ENCODE data around the gene EDN2.

The EDN2 gene

DNA sequence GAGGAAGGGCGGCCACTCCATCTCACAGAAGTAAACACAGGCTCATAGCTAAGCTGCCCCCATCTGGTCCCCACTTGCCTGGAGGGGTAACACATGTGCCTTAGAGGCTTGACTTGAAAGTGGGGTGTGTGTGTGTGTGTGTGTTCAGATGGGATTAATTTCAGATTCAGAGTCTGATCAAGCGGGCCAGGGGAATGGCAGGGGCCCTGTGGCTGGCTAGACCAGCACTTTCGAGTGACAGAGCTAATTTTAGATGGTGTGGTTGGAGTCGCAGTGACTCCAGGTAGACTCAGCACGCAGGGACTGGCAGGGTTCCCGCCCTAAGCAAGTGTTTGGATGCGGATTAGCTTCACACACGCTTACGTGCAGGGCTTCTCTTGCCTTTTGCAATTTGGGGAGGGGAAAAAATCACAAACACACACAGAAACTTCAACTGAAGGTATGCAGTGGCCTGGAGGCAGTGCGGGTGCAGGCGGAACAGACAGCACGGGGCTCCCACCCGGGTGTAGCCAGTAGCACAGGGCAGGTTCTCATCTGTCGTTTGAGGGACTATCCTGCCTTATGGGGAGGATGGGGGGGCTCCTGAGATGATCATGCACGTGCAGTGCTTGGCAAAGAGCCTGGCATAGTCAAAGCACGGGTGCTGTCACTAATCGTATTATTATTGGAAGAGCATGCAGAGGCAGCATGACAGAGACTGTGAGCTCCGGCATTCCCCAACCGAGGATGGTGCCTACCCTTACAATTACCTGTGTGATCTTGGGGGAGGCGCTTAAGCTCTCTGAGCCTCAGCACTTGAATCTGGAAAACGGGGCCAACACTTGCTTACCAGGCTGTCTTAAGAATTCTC is 1.3 kb downstream of the EDN2 start:
- no peak for DNase-seq (ENCODE audit: low read depth)

DNA sequence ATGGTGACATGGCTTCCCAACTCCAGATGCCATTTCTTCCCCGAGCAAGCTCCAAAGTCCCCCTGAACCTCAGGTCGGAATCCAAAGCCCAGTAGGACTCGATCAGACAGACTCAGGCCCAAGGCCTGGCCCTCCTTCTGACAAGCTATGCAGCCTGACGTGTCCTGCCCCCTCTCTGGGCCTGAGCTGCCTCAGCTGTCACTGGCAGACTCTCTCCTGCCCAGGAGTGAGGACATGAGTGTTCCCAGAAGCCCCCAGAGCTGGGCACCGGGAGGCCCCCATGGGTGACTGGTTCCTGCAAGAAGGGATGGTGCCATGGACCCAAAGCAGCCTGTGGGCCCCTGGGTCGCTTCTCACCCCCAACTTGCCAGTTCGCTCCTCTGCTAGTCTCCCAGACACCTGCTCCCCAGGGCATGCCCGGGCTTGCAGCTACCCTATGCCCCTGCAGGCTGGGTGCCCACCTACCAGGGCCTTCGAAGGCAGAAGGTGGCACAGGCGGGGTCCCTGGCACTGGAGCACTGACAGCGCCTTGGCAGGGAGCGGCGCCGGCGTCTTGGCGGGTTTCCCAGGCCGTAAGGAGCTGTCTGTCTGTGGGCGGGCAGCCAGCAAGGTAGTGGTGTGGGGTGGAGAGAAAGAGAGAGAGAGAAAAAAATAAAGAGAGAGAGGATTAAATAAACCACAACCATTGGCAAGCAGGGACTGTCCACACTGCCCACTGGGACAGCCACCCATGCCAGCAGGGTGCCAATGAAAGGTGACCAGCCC is 2.3 kb downstream of the EDN2 start:
- no peak for DNase-seq (ENCODE audit: low read depth)

DNA sequence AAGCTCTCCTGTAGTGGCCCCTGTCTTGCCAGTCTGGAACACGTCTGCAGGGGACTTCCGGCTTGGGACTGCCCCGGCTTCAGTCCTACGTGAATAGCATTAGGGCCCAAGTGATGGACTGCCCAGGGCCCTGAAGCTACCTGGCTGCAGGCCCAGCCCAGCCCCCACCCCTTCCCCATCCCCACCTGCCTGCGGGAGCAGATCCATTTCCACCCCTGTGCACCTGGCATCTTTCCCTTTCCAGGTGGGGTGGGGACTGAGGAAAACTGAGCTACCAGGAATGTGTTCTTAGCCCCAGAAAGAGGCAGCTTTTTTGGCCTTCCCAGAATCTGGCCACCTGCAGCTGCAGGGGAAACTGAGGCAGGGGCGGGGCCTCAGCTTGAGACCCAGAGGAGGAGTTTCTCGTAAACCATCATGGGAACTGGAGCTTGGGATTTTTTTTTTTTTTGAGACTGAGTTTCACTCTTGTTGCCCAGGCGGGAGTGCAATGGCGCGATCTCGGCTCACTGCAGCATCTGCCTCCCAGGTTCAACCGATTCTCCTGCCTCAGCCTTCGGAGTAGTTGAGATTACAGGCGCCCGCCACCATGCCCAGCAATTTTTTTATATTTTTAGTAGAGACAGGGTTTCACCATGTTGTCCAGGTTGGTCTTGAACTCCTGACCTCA is 3.2 kb downstream of the EDN2 start:
- no peak for DNase-seq (ENCODE audit: low read depth)

DNA sequence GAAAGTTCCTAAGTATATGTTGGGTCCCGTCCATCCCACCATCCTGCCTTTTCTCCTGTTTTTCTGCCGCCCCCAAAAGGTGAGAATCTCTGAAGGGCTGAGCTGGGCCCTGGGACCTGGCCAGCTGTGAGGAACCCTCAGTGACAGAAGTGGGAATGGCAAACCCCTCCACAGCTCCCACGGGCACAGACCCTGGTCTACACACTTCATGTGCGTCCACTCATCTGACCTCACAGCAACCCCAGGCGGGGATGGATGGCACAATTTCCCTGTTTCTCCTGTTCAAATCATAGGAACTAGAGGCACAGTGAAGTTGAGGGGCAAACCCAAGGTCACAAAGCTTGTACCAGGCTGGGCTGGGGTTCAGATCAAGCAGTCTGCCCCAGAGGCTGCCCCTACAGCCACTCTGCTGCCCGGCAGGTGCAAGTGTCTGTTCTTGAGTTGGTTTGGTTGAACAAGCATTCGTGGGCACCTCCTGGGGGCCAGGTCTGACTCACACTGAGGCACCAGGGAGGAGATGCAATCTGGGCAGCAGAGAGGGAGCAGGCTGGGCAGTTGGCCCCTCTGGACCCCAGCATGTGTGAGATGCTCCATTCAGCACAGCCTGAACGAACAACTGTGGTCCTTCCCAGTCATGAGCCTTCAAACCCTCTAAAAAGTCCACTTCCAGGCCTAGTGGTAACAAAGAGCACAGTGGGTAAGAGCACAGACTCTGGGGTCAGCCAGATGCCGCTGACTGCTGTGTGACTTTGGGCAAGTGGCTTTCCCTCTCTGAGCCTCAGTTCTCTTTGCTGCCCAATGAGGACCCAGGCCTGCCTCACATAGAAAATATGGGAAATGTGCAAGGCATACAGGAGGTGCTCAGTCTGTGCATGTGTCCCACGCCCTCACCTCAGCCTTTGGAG is 4.0 kb downstream of the EDN2 start:
- no peak for DNase-seq (ENCODE audit: low read depth)

DNA sequence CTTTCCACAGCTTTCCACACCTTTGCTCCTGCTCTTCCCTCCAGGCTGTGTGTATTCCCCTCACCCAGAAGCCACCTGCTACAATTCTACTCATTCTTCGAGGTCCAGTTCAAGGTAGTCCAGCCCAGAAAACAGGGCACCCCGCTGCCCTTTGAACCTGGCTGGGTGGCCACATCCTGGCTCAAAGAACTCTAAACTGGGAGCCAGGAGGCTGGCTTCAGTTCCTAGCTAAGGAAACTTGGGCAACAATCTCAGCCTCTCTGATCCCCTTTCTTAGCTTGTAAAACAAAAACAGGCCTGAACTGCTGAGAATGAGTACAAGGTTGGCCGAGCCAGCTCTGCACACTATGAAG is 4.7 kb downstream of the EDN2 start:
- no peak for DNase-seq (ENCODE audit: low read depth)

DNA sequence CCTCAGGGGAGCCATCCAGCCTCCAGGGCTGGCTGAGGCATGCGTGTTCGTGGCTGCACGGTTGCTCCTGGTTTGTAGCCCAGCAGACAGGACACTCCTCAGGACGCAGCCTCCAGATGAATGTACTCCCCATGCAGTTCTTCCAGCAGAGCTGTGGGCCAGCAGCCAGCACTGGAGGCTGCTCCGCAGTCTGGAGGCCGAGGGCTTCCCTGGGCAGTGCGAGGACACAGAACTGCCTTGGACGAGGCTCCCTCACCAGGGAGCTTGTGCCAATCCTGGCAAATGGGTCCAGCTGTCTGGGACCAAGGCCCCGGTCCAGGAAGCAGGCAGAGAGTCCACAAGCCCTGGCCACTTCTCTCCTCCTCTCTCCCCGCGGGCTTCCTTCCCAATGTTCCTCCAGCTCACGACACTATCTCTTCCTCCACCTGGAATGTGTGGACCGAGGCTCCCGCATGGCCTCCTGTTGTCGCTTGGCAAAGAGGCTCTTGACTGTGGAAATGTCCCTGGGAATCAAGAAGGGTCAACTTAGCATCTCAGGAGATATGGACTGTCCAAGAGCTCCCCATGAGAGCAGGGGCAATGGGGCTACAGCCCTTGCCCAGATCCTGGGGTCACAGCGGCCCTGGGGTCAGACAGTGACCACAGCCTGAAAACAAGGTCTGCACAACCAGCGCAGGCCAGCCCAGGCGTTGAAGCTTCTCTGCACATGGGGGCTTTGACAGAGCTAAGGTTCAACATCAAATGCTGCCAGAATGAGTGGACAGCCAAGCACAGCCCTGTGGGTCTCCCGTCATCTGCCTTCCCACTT is 5.3 kb downstream of the EDN2 start:
- no peak for DNase-seq (ENCODE audit: low read depth)

DNA sequence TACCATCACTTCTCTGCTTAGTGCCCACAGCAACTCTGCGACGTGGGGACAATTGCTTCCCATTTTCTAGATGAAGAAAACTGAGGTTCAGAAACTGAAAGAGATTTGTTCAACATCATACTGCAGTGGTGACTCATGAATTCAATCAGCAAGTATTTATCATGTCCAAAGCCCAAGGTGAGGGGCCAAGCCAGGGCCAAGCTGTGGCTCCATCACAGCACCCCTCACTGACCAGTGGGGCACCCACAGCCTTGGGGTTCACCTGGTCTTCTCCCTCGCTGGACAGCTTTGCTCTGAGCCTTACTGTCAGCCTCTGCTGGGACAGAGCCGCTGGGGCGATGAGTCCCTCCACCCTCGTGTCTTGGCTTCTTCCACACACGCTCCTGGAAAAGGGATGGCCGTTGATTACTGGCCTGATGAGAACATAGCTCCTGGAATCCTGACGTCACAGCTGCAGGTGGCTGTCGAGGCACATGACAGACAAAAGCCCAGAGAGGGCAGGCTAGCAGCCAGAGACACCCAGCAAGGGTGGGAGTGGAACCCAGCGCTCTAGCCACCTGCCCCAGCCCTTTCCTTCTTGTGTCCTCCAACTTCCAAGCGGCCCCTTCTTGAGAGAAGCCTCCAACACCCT is 6.2 kb downstream of the EDN2 start:
- no peak for DNase-seq (ENCODE audit: low read depth)

DNA sequence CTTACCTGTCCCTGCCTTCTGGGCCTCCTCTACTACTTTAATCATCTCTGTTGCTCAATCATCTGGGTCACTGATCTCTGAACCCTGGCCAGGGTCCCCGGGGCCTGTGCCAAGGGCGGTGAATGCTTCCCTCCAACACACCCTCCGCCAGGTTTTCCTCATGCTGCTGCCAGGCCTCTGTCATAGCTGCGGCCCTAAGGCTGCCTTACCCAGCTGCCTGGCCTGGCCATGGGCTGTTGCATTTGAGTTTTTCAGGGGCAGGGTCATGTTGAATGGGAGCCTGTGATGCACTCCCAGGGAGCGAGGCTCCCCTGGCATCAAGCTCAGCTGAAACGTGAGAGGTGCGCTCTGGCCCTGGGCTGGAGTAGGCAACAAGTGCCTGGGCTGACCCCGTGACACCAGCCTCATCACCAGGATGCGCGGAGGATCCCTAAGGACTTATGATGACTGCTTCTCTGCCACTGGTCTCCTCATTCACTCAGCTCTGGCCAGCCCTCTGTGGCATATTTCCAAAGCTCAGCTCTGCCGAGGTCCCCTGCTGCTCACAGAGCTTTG is 7.6 kb downstream of the EDN2 start:
- DNase-seq (ENCODE audit: low read depth) = no peak

DNA sequence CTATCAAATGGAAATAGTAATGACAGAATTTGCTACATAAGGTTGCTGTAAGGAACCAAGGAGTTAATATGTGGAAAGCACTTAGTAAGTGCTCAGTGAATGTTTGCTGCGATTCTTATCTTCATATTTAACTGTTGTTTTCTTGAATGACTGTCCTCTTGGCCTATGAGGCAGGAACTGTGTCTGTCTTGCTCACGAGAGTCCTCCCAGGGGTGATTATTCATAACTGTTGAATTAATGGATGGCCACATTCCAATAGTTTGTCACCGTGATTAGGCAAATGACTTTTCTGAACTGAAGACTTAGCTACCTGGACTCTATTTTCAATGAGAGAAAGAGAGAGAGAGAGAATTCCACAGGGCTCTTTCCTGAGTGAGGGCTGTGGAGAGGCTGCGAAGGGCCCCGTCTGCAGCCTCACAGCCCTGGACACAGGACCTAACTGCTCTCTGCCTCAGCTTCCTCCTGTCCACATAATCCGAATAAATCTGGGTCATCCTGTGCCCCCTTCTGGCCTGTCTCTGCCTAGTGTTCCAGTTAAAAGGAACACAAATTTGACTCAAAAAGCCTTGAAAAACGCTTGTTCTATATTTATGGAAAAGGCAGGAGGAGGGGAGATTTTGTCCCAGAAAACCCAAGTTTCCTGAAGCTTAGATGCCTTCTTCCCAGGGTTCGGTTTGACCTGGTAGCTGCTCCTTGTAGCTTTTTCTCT is 8.5 kb downstream of the EDN2 start:
- no peak for DNase-seq (ENCODE audit: low read depth)

DNA sequence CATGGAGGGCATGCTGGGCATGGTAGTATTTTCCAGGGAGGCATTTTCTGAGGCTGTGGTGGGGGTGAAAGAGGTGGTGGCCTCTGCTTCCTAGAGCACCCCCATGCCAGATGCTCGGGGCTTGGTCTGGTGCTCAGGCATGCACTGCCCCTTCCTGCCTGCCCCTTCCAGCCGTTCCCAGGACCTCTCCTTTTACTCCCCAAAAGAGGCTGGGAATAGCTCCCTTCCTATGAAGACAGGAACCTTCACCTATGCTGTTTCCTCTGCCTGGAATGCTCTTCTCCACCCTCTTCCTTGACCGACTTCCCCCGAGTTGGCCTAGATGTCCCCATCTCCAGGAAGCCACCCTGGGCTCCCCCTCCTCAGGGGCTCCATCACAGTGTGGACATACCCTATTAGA is 9.1 kb downstream of the EDN2 start:
- no peak for DNase-seq (ENCODE audit: low read depth)

DNA sequence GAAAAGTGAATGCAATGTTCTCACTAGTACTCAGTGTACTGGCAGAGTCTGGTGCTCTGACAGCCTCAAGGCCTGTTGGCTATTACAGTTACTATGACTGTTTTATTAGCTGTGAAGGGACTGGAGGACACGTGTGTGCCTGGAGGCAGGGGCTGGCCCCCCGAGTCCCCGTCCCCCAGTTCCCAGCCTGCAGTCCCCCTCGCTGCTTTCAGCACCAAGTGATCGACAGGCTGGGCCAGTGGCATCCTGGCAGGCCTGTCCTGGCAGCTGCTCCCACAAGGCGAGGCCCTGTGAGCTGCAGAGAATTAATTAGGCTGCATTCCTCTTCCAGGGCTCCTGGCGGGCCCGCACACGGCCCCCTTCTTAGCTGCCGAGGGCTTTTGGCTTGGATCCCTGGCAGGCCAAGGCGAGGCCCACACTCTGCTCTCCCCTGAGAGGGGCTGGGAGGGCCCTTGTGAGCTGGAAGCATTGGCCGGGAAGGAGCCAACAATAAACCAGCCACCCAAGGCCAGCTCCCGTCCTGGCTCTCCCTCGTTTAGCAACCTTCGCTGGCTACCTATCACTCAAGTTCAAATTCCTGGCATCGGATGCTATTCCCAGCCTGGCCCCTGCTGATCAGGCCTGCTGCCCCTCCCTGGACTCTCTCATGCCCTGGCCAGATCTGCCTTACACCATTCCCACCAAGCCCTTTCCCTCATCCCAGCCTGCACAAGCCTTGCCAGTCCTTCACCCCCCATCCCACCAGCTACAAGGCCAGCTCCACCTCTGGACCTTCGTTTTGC is 9.8 kb downstream of the EDN2 start:
- DNase-seq (ENCODE audit: low read depth) = no peak

DNA sequence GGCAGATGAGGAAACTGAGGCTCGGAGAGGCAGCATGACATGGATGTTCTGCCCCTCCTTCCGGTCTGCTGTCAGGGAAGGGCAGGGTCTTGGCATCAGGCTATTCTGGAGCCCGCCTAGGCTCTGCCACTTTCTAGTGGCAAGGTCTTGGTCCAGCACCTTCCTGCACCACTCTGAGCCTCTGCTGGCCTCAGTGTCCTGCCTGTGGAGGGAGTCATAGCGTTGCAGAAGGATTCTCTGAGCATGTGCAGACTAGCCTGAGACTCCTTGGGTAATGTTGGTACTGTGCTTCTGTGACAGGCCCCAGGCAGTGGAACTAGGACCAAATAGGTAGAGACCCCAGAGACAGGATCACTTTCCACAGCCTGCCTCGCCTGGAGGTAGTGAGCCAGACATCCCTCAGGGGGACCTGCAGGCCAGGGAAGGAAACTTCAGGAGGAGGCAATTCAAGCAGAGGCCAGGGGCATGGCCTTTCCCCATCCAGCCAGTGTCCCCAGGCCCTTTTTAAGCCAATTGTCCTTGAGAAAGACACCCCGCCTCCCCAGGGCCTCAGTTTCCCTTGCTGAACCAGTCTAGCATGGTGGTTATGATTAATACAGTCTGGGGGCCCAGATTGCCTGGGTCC is 10.6 kb downstream of the EDN2 start:
- no peak for DNase-seq (ENCODE audit: low read depth)

DNA sequence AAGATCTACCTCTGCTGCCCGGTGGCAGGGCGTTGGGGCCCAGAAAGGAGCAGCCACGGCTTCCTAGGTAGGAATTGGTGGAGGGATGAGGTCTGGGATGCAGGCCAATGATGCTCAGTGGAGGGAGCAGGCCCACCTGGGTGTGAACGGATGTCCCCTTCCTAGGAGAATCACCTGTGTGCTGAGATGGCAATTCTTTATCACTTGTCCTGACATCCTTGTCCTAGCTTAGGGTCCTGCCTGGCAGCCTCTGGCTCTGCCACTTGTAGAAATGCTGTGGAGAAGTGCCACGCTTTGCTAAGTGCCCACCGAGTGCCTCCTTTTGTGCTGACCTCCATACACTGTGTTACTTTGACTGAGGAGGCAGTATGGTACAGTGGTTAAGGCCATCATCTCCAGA is 12.8 kb downstream of the EDN2 start:
- no peak for DNase-seq (ENCODE audit: low read depth)

DNA sequence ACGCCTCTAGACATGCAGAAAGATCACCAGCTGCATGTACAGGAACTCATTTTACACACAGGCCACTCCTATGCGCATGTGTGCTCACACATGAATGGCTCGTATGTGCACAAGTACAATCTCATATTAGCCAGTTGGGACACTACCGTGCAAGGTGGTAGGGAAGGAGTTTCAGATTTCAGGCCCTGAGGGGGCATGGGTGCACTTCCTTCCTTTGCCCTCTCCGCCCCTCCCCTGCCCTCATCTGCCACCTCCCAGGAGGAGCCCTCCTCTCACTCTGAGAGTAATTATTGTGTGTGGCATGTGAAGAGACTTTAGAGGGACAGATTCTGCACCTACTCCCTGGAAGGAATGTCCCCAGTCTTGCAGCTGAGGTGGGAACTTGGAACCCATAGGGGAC is 14.8 kb downstream of the EDN2 start:
- no peak for DNase-seq (ENCODE audit: low read depth)

DNA sequence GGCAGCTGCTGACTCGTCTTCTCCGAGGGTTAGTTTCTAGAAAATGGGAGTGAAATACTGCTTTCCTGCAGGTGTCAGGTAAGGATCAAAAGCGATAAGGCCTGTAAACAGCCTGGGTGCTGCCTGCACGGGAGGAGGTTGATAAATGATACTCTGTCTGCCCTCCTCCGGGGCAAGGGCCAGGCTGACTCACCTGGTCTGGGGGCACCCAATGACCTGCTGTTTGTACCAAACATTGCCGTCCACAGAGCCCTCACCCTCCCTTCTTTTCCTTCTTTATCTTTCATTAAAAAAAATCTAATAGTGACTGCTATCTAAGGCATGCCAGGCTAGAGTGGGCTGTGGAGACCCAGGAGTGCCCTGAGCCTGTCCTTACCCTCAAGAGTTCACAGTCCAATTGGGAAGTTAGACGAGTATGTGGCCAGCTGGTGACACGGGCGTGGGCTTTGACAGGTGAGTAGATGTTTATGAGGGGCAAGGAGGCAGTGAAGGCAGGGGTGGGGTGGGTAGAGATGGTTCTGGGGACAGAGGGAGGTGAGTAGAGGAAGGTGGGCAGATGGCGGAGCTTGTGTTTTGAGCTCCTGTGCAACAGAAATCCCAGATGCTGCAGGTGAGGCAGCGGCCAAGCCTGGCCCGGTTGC is 16.2 kb downstream of the EDN2 start:
- DNase-seq (ENCODE audit: low read depth) = no peak

DNA sequence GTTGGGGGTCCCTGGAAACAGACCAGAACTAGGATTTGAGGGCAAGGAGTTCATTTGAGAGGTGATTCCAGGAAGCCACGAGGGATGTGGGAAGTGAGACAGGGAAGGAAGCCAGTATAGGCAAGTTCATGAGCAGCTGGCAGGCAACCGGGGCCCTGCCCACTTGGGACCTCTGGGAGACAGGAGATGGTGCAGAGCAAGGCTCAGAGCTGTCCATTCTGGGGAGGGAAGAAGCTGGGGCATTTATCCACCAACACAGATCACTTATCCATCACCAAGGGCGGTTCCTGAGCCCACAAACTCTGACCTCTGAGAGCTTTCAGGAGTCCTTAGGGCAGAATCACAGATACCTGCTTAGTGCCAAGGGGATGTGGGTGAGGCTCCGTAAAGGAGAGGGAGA is 16.8 kb downstream of the EDN2 start:
- DNase-seq (ENCODE audit: low read depth) = no peak

DNA sequence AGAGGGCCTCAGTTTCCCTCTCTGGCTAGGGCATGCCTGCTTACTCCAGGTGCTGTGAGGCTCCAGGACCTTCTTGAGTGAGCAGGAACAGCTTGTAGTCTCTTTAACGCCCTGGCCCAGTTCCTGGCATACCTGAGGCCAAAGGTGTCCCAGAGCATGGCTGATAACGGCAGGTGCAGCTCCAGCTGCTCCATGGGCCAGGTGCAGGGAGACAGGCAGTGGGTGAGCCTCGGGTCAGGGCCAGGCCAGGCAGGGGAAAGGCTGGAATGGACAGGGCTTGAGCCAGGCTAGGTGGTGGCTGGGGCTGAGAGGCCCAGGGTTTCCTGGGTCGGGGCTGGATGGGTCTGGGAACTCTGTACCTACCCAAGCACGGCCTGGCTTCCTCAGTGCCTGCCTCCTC is 18.3 kb downstream of the EDN2 start:
- no peak for DNase-seq (ENCODE audit: low read depth)

DNA sequence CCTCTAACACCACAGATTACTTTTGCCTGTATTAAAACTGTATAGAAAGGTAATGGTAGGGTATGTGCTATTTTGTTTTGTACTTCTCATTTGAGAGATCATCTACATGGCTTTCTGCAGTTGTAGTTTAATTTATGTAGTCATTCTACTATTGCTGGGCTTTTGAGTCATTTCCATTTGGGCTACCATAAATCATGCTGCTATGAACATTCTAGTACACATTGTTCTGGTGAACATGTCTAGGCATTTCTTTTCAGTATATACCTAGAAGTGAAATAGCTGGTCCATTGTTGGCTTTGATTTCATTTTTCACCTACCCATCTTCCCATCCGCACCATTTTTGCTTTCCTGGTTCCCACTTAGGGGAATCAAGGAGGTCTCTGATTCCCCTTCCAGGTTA is 18.7 kb downstream of the EDN2 start:
- DNase-seq (ENCODE audit: low read depth) = no peak

Data from activated T-helper 9 cell treated with anti-CD3 and anti-CD28 coated beads, Interleukin-2, amount 50 U/mL, for 16 hours (primary cell).